Measurements from ENCODE around the gene ZMIZ1.

Gene ZMIZ1

DNA sequence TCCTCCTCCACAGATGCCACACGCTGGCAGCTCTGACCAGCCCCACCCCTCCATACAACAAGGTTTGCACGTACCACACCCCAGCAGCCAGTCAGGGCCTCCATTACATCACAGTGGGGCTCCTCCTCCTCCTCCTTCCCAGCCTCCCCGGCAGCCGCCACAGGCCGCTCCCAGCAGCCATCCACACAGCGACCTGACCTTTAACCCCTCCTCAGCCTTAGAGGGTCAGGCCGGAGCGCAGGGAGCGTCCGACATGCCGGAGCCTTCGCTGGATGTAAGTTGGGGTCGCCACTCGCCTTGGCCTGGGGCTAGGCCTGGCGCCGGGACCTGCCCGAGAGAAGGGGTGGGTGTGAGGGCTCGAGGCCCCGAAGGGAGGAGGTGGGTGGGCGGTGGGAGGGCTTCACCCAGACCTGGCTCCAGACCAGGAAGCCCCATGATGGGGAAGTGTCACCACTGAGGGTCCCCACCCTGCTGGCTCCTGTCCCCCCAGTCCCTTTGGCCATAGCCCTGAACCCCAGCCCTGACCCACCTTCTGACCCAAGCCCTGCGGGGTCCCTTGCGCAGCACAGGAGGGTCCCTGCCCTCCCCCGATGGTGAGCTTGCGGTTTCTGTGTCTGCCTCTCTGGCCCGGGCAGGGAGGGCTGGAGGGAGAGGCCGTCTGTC, 242.3 kb downstream of the ZMIZ1 start:
- DNase-seq (ENCODE audit: low spot score) = no peak

DNA sequence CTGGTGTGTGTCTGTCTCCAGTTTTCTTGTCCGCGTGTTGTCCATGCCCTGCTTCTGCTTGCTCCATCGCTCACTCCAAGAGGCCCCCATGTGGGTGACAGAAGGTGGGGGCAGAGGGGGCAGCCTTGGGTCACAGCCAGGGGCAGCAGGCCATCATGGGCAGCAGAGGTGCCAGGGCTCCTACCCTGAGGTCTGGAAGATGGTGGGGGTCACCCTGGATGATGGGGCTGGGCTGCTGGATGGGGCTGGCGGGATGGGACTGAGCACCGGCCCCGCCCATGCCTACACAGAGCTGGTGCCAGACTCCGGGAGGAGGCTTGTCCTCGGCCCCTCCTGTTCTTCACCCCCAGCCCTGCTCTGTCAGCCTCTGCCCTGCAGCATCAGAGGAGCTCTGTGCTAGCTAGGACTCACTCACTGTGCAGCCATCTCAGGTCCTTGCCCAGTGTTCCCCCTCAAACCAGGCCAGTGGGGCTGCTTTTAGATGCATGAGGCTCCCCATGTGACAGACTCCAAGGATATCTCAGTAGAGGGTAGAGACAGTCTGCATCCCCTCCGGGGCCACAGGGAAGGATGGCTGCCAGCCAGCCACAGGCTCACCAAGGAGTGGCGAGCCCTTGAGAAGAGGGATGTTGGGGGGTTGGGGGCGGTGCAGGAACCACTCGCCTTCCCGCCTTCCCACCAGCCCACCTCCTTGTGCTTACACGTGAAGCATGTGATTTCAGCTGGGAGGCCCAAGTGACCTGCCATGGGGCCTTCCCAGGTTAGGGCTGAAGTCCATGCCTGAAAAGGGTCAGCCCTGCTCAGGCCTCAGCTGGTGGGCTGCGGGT, 243.0 kb downstream of the ZMIZ1 start:
- no peak for DNase-seq (ENCODE audit: low spot score)

DNA sequence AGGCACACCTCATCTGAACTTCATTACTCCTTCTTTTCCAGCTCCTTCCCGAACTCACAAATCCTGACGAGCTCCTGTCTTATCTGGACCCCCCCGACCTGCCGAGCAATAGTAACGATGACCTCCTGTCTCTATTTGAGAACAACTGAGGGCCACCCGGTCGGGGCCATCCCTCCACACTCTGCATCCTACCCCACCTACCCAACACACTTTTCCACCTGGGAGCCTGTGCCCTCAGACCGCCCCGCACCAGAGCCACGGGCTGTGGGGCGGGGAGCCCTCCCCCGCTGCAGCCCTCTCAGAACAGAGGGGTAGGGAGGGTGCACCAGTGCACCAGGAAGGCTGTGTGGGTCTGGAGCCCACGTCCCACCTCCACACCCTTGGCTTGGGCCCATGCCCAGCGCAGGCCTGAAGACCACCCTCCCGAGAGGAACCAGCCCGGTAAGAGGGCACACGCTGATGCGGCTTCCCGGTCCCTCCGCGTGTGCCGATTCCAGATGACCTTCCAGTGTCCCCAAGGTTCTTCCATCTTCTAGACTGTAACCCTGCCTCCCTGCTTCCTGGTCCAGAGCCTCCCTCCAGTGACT, 243.9 kb downstream of the ZMIZ1 start:
- DNase-seq (ENCODE audit: low spot score) = no peak

DNA sequence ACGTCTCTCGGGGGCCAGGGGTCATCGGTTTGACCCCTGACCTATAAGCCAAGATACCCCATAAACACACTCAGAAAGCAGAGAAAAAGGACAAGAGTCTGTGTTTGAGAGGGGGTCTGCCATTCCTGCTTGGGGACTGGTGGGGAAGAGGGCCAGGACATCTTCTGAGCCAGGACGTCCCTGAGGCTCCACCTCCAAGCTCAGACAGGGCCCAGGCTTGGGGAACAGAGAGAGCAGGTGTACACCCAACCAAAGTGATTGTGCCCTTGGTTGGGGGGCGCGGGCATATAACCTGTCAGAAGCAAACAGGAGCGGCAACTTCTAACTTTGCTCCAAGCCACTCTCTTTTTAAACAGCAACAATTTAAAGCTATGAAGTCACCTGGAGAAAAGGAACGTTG, 244.6 kb downstream of the ZMIZ1 start:
- DNase-seq (ENCODE audit: low spot score) = no peak

DNA sequence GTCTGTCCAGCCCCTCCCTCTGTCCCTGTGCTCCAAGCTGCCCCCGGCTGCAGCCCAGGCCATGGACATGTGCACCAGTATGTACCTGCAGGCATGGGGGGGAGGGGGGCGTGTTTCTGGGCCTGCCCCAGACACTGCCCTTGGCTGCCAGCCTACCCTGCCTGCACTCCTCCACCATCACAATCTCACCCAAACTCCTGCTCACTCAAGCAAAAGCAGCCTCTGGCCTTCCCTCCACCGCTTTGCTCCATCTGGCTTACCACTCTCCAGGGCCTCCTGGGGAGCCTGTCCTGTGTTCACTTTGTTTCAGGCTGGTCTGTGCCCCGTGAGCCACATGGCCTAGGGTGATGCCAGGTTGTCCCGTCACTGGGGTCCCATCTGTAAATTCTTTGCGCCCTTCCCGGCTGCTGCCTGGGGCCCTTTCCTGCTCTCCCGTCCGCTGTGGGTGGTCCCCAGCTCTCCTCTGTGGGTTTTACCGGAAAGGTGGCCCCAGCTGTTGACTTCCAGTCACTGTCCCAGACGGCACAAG, 245.2 kb downstream of the ZMIZ1 start:
- DNase-seq (ENCODE audit: low spot score) = no peak

DNA sequence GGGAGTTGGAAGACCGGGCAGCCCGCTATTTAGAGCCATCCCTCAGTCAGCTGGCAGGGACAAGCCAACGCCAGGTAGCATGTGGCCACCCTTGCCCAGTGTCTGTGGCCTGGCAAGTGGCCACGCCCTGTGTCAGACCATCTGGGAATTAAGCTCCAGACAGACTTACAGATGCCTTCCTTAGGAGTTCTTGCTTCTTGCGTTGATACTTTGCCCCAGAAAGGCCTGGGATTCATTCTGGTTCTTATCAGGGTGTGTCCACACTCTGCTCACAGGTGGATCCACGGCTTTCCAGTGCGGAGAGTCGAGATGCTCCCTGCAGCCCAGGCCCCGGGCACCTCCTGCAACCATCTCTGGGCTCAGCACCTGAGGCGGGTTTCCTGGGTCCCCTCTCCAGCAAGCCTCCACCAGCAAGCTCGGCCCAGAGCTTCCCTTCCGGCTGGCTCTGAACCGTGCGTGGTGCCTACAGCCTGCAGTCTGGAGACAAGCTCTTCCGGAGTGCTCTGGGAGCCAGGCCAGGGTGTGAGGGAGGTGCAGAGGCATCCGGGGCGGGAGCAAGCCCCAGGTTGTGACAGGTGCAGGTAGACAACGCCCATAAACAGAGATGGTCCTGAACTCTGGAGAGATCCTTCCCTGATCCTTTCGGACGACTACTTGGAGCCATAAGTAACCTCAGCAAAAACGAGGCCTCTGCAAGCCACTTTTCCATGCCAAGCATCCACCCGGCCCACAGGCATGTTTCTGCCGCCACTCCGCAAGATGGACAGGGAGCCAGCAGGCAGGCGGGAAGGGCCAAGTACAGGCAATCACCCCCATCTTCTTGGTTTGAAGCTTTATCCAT, 246.2 kb downstream of the ZMIZ1 start:
- DNase-seq (ENCODE audit: low spot score) = no peak

DNA sequence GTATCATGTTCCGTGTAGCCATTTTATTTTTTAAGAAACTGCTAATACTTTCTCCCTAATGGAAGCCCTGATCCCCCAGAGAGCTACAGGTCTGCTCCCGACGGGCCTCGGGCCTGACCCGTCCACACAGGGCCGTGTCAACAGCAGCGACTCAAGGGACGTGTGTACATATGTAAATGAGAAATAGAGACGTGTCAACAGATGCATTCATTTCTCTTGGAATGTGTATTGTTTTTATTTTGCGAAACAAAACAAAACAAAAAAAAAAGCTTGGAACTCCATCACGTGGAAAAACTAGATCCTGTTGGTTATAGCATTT, 246.8 kb downstream of the ZMIZ1 start:
- DNase-seq (ENCODE audit: low spot score) = no peak

DNA sequence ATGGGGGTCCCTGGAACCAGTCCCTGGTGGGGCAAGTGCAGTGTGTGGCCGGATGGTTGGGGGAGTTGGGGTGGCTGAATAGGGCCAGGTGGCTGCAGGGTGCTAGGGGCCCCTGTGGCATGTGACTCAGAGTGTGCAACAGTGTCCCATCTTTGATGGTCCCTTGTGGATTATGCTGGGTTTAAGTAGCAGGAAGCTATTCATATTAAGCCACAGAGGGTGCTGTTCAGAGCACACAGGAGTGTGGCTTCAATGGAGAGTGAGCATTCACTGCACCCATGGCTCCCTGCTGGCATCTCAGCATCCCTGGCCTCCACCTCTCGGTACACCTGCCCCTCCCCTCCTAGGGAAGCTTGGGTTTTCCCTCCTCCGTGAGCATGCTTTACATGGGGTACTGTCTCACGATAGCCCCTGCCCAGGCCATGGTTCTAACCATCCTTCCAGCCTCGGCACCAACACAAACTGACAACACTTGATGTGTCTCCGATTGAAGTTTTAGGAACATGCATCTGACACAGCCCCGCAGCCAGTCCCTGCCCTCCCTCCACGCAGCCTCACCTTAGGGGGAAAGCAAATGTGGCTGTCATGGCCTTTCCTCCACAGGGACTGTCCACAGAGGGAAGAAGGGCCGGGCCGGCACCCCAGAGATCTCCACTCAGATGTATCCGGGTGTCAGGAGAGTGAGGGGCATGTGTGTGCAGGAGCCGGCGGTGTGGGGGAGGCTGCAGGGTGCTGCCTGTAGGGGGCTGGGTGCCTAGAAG, 248.1 kb downstream of the ZMIZ1 start:
- DNase-seq (ENCODE audit: low spot score) = no peak

DNA sequence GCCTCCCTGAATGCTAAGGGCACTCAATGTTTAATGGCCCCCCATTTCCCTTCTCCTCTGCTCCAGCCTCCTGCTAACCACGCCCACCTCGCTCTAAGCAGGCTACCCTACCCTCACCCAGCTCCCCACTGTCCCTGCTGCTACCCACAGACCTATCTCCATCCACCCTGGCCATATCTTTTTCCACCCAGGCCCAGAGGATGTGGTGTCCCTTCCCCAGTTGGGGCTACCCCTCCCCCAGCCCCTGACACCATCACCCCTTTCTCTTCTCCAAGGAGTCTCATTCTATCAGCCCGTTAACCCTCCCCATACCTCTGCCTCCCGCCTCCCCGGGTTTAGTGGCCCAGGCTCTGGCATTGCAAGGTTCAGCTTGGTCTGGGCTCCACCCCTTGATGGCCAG, 249.6 kb downstream of the ZMIZ1 start:
- no peak for DNase-seq (ENCODE audit: low spot score)

DNA sequence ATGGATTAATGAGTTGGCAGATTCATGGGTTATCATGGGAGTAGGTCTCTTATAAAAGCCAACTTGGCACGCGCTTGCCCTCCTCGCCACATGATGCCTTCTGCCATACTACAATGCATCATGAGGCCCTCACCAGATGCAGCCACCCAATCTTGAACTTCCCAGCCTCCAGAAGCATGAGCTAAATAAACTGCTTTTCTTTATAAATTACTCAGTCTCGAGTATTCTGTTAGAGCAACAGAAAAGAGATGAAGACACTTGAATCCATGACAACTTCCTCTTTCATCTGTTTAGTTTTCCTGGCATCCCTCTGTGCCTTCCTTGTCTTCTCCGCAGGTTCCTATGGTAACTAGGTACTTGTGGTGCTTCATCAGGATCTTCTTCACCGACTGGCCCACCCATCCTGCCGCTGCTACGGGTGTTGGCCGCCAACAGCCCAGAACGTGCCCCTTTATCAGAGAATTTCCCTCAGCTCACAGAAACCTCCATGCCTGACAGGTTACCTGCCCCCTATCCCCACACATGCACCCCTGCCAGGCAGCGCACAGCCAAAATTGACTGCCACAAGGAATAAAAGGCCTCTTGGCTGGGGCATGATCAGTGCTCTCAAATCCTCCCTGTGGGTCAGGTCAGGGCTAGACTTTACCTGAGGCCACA, 250.5 kb downstream of the ZMIZ1 start:
- no peak for DNase-seq (ENCODE audit: low spot score)

DNA sequence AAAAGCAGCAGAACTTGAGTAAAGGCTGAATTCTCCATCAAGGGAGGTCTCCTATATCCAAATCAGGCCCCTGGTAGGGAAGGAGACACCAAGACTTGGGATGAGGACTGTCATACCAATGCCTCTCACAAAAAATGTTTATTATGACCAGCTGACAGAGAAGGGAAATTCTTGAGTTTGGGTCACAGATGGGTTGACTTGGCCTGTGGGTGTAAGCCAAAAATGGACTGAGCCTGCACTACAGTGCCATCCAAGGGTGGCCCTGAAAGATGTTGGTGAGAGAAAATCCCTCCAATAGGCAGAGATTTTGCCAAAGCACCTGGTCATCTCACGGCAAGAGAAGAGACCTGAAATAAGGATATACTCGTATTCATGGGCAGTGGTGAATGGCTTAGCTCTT, 251.6 kb downstream of the ZMIZ1 start:
- DNase-seq (ENCODE audit: low spot score) = no peak

DNA sequence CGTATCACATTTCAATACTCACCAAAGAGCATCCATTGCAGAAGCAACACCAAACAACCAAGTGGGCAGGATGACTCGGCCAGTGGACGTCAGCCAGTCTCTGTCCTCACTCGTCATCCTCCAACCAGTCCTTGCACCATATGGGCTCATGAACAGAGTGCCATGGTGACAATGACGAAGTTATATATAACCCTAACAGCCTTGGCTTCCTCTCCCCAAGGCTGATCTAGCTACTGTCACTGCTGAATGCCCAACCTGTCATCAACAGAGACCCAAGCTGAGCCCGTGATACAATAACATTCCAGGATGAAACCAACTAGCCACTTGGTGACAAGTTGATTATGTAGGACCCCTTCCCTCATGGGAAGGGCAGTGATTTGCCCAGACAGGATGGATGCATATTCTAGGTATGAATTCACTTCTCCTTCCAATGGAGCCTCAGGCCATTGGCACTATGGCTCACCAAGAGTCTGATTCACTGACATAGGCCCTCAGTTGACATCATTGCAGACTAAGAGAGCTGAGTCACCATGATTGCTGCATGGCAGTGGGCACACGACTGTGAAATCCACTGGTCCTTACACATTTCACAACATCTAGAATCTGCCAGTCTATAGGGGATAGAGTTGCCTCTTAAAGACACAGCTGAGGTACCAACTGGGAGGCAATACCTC, 252.2 kb downstream of the ZMIZ1 start:
- peak; percentile 74 for DNase-seq (ENCODE audit: low spot score)

DNA sequence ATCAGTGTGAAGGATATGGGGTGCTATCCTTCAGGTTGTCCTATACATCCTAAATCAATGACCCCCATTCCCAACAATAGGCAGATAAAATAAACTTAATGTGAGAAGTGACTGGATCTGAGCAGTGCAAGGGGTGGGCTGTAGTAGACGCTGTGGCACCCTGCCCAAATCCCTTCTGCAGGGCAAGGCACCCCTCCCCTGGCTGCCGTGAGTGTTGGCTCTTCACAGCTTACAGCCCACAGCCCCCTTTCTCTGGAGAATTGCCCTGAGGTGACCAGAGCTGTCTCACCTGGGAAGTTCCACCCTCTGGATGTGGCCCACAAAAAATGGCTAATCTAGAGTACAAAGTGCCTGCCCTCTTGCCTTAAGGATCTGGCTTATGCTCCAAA, 252.7 kb downstream of the ZMIZ1 start:
- DNase-seq (ENCODE audit: low spot score) = no peak

DNA sequence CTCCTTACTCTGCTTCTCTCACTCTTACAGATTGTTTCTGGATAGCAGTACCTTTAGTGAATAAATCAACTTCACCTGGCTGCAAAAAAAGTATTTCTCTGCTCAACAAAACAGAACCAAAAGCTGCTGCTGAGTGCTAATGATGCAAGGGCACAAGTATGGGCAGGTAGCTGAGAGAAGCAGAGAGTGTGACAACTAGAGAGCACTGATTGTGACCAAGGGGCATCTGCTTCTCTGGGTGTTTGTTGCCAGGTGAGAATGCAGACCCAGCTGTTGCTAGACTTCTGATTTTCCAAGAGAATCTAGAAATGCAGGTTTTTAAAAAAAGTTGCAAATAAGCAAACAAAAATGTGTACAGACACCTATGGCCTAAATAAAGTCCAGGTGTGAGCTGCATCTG, 253.2 kb downstream of the ZMIZ1 start:
- no peak for DNase-seq (ENCODE audit: low spot score)

DNA sequence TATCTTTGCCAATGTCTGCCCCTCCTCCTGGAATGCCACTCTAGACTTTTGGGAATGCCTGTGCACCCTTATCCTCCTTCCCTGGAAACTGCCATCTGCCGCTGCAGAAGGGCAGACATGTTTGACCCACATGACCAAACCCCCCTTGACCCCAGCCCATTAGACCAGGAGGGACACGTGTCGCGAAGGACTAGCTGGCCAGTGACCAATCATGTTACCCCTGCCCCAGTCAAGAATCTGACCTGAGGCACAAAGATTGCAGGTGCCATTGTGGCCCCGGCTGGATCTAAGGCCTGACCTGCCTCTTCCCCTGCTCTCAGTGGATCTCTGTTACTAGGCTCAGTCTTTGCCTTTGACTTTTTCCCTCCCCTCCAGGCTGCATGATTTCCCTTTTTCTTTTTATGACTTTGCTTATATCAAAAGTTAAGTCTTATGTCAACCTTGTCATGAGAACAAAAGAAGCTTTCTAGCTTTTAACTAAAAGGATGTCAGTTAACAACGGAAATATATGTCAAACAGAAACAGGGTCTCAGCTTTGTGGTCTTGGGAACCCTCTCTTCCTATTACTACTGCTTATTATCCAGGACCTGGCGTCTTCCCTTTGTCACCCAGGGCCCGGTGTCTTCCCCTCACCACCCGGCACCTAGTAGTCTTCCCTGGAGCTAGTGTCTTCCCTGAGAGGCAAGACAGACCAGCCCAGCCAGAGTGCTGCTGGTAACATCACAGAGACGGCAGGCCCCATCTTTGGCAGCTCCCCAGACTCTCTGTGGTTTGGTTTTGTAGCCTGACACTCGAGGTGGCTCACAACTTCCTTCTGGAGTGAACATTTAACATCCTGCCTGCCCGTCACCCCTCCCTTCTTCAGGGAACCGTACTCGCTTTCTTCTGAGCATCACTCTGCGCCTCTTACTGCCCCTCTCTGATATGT, 254.1 kb downstream of the ZMIZ1 start:
- DNase-seq (ENCODE audit: low spot score) = peak; percentile 84

DNA sequence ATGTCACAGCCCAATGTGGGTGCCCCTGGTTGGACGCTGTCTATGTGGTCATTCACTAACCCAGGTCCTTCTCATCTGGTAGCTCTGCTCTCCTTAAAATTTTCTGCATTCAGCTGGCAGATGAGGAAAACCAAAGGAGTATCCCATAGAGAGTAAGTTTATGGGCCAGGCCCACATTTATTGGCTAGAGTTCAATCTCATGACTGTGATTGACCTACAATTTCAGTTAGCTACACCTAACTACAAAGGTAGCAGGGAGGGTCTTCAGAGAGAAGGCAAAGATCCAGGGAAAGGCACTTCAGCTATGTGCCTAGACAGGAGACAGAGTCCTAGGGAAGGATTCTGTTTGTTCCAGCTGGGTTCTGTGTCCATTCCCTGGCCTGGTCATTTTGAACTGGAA, 254.8 kb downstream of the ZMIZ1 start:
- DNase-seq (ENCODE audit: low spot score) = no peak

DNA sequence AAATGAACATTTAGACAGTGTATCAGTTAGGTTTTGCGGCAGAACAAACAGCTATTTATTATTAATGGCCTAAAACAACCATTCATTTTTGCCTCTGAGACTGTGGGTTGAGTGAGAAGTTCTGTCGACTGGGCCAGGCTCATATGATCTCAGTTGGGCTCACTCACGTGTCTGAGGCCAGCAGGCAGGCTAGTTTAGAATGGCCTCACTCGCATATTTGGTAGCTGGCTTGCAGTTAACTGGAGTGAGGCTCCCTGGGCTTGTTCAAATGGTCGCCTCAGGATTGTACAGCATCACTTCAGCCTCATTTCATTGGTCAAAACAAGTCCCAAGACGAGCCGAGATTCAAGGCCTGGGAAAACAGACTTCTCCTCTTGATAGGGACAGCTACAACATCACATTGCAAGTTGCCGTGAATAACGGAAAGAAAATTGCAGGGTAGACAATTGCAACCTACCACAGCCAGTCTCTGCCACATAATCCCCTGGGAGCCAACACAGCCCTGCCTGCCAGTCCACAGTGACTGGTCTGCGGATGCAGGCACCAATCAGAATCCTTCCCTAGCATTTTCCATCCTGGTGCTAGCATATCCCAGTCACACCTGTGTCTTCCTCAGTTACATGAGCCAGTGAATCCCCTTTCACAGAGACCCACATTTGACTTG, 255.4 kb downstream of the ZMIZ1 start:
- DNase-seq (ENCODE audit: low spot score) = no peak

DNA sequence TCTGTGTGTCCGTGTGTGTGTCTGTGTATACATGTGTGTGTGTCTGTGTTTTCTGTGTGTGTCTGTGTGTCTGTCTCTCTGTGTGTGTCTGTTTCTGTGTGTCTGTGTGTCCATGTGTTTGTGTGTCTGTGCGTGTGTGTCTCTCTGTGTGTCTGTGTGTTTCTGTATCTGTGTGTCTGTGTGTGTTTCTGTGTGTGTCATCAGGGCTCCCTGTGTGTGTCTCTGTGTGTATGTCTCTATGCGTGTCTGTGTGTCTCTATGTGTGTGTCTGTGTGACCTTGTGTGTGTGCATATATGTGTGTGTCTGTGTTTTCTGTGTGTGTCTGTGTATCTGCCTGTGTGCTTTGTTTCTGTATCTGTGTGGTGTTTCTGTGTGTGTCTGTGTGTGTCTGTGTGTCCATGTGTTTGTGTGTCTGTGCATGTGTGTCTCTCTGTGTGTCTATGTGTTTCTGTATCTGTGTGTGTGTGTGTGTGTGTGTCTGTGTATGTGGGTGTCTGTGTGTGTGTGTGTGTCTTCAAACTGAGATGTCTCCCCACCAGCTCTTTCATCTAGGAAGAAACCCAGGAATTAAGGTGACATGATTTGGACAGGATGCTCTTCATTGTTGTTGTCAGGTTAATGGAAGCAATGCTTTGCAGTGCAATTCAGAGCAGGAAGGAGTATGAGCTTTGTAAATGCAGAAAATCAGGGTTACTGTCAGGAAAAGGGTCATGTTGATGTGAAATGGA, 257.8 kb downstream of the ZMIZ1 start:
- DNase-seq (ENCODE audit: low spot score) = no peak
